Measurements from ENCODE around the gene NELL1.

Gene NELL1

GRCh38 chr11:20869123-20869522 lies 199.7 kb downstream of the NELL1 start:
- no peak for TF ChIP-seq CTCF (IDR thresholded peaks at IDR 0.05; ENCODE audit: low read depth, low read length)
- H3K4me3 ChIP-seq (replicated peaks in 1 of 2; ENCODE audit: low read depth in 2 of 2, low read length in 2 of 2), result no peak overlapping the region
- no peak for DNase-seq (ENCODE audit: low read depth in 2 of 2)

DNA sequence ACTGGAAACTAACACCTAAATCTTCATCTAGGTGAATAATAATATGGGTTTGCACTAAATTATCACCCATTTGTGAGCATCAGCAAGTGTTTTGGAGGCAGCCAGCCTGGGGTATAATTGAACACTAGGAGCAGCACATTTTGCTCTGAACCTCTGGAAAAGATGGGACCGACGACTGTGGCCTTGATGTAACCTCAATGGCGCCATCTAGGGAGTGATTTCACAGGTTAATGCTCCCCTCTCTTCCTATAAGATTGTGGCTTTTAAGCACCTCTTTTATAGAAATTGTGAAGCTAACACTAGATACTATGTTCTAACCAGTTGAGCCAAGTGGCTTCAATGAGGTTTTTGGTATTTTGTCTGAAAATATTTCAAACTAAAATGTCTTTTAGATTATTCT lies 203.7 kb downstream of the NELL1 start:
- no peak for TF ChIP-seq CTCF (IDR thresholded peaks at IDR 0.05; ENCODE audit: low read depth, low read length)
- no peak for DNase-seq (ENCODE audit: low read depth in 2 of 2)
- no peak overlapping the region for H3K4me3 ChIP-seq (replicated peaks in 1 of 2; ENCODE audit: low read depth in 2 of 2, low read length in 2 of 2)

DNA sequence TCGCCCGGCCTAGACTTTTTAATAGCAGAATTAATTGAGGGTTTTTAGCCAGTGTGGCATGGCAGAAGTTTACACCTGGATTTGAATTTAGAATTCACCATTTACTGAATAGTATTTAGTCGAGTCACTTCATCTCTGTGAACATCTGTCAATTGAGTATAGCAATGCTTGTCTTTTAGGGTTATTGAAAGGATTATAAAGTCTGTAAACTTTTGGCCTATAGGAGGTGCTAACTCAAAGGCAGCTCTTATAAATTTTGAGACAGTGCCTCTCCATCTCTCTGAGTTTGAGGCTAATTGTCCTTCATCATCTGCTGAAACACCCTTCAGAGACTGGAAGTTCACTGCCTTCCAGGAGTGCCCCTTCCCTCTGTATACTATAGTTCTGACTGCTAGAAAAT lies 205.0 kb downstream of the NELL1 start:
- H3K4me3 ChIP-seq (replicated peaks in 1 of 2; ENCODE audit: low read depth in 2 of 2, low read length in 2 of 2), result no peak overlapping the region
- DNase-seq (ENCODE audit: low read depth in 2 of 2), result no peak
- no peak for TF ChIP-seq CTCF (IDR thresholded peaks at IDR 0.05; ENCODE audit: low read depth, low read length)

- TF ChIP-seq CTCF (IDR thresholded peaks at IDR 0.05; ENCODE audit: low read depth, low read length), result no peak
- no peak overlapping the region for H3K4me3 ChIP-seq (replicated peaks in 1 of 2; ENCODE audit: low read depth in 2 of 2, low read length in 2 of 2)
- DNase-seq (ENCODE audit: low read depth in 2 of 2), result no peak
Measured at GRCh38 chr11:20875889-20876288, 206.5 kb downstream of the NELL1 start.

DNA sequence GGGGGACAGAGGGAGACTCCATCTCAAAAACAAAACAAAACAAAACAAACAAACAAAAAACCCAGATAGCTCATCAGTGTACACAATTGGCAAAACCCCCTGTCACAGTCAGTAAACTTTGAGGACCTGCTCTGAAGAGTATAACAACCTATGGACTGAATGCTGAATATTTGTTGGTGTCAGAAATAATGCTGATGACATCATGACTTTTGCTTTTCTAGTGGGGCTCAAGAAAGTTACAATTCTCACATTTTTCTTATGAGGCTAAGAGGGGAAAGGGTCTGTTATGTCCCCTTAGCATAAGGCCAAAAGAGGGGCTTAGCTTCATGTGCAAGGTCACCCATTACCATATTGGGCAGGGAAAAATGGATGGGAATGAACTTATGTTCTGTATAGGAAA lies 207.4 kb downstream of the NELL1 start:
- H3K4me3 ChIP-seq (replicated peaks in 1 of 2; ENCODE audit: low read depth in 2 of 2, low read length in 2 of 2), result no peak overlapping the region
- no peak for TF ChIP-seq CTCF (IDR thresholded peaks at IDR 0.05; ENCODE audit: low read depth, low read length)
- DNase-seq (ENCODE audit: low read depth in 2 of 2), result no peak

- no peak for TF ChIP-seq CTCF (IDR thresholded peaks at IDR 0.05; ENCODE audit: low read depth, low read length)
- H3K4me3 ChIP-seq (replicated peaks in 1 of 2; ENCODE audit: low read depth in 2 of 2, low read length in 2 of 2), result no peak overlapping the region
- DNase-seq (ENCODE audit: low read depth in 2 of 2), result no peak
Measured at GRCh38 chr11:20880094-20880493, 210.7 kb downstream of the NELL1 start.

GRCh38 chr11:20881328-20882079 lies 212.1 kb downstream of the NELL1 start:
- no peak overlapping the region for H3K4me3 ChIP-seq (replicated peaks in 1 of 2; ENCODE audit: low read depth in 2 of 2, low read length in 2 of 2)
- no peak for TF ChIP-seq CTCF (IDR thresholded peaks at IDR 0.05; ENCODE audit: low read depth, low read length)
- no peak for DNase-seq (ENCODE audit: low read depth in 2 of 2)

Data from cardiac fibroblast (primary cell).